22Rv1 (cell line): ENCODE measurements around the gene MEIS2.

ENCODE experiments used
- CTCF ChIP-seq: fragments of 450-650 bp; IDR thresholded peaks from 2 replicates; pipeline ENCODE4 v1.5.1; 2017; ENCODE audit warnings: mild to moderate bottlenecking
- ZFX ChIP-seq: fragments of 450-650 bp; IDR thresholded peaks from 2 replicates; pipeline ENCODE4 v1.6.1; 2017; ENCODE audit warnings: antibody characterized with exemption, borderline replicate concordance

DNA sequence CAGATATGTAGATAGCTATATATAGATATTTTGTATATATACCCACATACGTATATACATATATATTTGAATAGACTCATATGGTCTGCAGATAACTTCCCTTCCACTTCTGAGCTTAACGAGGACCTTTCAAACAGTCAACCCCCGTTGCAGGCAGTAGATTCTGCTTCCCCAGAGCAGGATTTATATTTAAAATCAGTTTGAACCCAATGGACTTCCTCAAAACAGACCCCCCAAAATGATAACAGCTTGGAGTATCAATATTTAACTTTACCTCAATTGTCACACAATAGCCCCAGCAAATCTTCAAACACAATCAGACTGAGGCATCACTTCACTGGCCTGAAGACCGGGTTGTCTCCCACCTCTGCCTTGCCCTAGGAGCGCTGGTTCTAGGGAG is 218.3 kb downstream of the MEIS2 start:
- TF ChIP-seq CTCF (no peak), ZFX (no peak)
